ENCODE results near the gene LINC00632. TPM values are rescaled to one million over a fixed set of nuclear protein-coding genes. Genes with fewer than 3 reads are reported as not detected.

Gene LINC00632
- total and polyA plus RNA-seq, 11 donors: 4.7 to 716 (median 55.8) TPM

DNA sequence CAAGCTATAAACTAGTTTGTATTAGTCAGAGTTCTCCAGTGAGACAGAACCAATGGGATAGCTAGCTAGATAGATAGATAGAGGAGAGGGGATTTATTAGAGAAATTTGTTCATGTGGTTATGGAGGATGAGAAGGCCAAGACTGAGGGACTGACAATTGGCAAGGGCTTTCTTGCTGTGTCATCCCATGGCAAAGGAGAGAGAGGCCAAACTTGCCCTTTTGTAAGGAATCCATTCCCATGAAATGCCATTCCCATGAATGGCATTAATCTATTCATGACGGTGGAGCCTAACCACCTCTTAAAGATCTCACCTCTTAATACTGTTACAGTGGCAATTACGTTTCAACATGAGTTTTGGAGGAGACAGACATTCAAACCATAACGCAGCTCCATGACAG, 58.1 kb downstream of the LINC00632 start:
- Histone ChIP-seq H3K36me3 (no peaks in the 10 kb centered on the region), H3K9me3 (no peaks in the 10 kb centered on the region), H3K27me3 (peaks cover 0 to 35% (median 0%) of the 10 kb centered on the region in 9 donors), H3K27ac (no peak overlapping the region), H3K4me1 (no peaks in the 10 kb centered on the region), H3K4me3 (no peak overlapping the region)
- DNase-seq (no peak), ATAC-seq (no peak)
- WGBS, 4 donors: 53 to 80% (median 70%) methylated on average over 3 of the region's 3 CpGs
- intact Hi-C loops (cut with DNase I): loop anchor here in 1 of 10 donors (10.0 kb wide), 1 partner anchor 507 kb away; no protein-coding TSS in a partner anchor
- TF ChIP-seq, protein P1, sequence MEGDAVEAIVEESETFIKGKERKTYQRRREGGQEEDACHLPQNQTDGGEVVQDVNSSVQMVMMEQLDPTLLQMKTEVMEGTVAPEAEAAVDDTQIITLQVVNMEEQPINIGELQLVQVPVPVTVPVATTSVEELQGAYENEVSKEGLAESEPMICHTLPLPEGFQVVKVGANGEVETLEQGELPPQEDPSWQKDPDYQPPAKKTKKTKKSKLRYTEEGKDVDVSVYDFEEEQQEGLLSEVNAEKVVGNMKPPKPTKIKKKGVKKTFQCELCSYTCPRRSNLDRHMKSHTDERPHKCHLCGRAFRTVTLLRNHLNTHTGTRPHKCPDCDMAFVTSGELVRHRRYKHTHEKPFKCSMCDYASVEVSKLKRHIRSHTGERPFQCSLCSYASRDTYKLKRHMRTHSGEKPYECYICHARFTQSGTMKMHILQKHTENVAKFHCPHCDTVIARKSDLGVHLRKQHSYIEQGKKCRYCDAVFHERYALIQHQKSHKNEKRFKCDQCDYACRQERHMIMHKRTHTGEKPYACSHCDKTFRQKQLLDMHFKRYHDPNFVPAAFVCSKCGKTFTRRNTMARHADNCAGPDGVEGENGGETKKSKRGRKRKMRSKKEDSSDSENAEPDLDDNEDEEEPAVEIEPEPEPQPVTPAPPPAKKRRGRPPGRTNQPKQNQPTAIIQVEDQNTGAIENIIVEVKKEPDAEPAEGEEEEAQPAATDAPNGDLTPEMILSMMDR (IDR thresholded peaks at IDR 0.05): no peak
- no peak for TF ChIP-seq POLR2A (IDR thresholded peaks at IDR 0.05)

DNA sequence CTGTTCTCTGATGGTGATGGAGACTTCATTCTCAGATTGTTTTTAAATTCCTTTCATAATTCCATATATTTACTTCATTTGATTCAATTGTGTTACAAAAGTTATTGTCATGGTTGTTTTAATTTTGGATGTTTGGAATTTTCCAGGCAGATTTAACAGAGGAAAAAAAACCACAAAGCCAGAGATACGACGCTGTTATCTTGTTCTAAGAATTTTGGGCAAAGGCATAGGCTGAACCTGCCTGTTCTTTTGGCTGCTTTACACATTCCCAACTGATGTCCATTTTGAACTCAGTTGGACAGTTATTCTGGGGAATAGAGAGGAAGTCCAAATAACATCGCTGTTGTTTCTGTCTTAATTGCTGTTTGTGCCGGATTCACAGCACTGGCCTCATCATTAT, 65.7 kb downstream of the LINC00632 start:
- ATAC-seq (no peak), DNase-seq (no peak)
- Histone ChIP-seq H3K9me3 (no peaks in the 10 kb centered on the region), H3K27me3 (no peaks in the 10 kb centered on the region), H3K27ac (no peak overlapping the region), H3K4me1 (no peaks in the 10 kb centered on the region), H3K4me3 (no peak overlapping the region), H3K36me3 (no peaks in the 10 kb centered on the region)
- WGBS, 4 donors: 64 to 79% (median 71%) methylated on average over 4 of the region's 4 CpGs
- intact Hi-C loops (cut with DNase I): no loop called here
- TF ChIP-seq, protein P1 (IDR thresholded peaks at IDR 0.05): no peak
- no peak for TF ChIP-seq POLR2A (IDR thresholded peaks at IDR 0.05)

DNA sequence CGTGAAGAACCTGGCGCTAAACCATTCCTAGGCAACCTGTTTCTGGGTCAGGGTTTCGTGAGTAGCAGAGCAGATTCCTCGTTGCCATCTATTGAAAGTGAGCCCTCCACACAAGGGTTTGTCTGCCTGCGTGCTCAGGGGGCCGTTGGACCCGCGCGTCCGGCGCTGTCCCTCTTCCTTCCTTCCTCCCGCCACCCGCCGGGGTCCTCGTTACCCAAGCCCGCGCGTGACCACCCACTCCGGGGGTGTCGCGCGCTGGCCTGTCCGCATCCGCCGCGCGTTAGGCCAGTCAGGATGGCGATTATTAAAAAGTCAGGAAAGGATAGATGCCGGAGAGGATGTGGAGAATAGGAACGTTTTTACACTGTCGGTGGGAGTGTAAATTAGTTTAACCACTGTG, 66.8 kb downstream of the LINC00632 start:
- DNase-seq (no peak), ATAC-seq (no peak)
- WGBS, 4 donors: 89 to 97% (median 95%) methylated on average over 31 of the region's 31 CpGs
- no peaks in the 10 kb centered on the region for H3K4me1 ChIP-seq
- no peaks in the 10 kb centered on the region for H3K27me3 ChIP-seq
- TF ChIP-seq, protein P1 (IDR thresholded peaks at IDR 0.05): no peak
- TF ChIP-seq POLR2A (IDR thresholded peaks at IDR 0.05): no peak
- intact Hi-C loops (cut with DNase I): no loop called here
- no peak overlapping the region for H3K4me3 ChIP-seq
- H3K36me3 ChIP-seq: no peaks in the 10 kb centered on the region
- H3K27ac ChIP-seq: no peak overlapping the region
- H3K9me3 ChIP-seq: no peaks in the 10 kb centered on the region

- no peaks in the 10 kb centered on the region for H3K9me3 ChIP-seq
- peaks cover 0 to 1% (median 0%) of the 10 kb centered on the region in 9 donors for H3K27me3 ChIP-seq
- H3K36me3 ChIP-seq: no peaks in the 10 kb centered on the region
- 57 to 68% (median 62%) methylated on average over 5 of the region's 5 CpGs for WGBS, 4 donors
- H3K27ac ChIP-seq: no peak overlapping the region
- TF ChIP-seq POLR2A (IDR thresholded peaks at IDR 0.05): no peak
- TF ChIP-seq, protein P1 (IDR thresholded peaks at IDR 0.05): no peak
- H3K4me3 ChIP-seq: no peak overlapping the region
- intact Hi-C loops (cut with DNase I): no loop called here
- ATAC-seq: no peak
- H3K4me1 ChIP-seq: no peaks in the 10 kb centered on the region
- DNase-seq: no peak
Observed at GRCh38 chrX:140794642-140795041, 85.1 kb downstream of the LINC00632 start.

All from heart left ventricle (tissue), 16 donors.